Bronchus fibroblast of lung (primary cell): ENCODE measurements around the gene PLAU. TPM values are rescaled to one million over a fixed set of nuclear protein-coding genes. Genes with fewer than 3 reads are reported as not detected.

ENCODE experiments used
- total RNA-seq: library from RNA; depleted of rRNA; stranded (reverse); fragments of >200 nt; gene quantifications from 2 replicates; pipeline ENCODE4 v1.2.3, GENCODE V29; 2015

Gene PLAU
- 54.8 and 56.8 TPM in 2 replicates for total RNA-seq

DNA sequence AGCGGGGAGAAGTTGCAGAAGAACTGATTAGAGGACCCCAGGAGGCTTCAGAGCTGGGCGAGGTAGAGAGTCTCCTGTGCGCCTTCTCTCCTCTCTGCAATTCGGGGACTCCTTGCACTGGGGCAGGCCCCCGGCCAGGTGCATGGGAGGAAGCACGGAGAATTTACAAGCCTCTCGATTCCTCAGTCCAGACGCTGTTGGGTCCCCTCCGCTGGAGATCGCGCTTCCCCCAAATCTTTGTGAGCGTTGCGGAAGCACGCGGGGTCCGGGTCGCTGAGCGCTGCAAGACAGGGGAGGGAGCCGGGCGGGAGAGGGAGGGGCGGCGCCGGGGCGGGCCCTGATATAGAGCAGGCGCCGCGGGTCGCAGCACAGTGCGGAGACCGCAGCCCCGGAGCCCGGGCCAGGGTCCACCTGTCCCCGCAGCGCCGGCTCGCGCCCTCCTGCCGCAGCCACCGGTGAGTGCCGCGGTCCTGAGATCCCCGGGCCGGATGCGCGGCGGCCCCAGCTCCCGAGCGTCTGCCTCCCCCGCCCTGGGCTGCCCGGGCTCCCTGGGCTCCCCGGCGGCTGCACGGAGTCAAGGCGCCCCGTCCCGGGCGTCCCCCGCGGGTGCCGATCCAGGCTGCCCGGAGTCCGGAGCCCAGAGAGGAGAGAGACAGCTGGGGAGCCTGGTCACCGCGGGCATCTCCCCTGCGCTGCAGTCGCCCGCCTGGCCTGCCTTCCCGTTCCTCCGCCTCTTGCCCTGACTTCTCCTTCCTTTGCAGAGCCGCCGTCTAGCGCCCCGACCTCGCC lies at the start of gene PLAU:
Gene PLAU, plus strand, starts transcription at position 369 of the 789 bp plus-strand sequence. CDS start 424 bp downstream, outside the sequence.

GRCh38 chr10:73874267-73875138 lies 36.4 kb upstream of the PLAU start, which contains the start of gene CAMK2G:
TSS of gene CAMK2G (minus strand) at chr10:73874555. CDS start at chr10:73874461, 94 bp downstream.

Other genes starting within 250 kb of the PLAU start
- 2.5 TPM in 2 replicates for gene AGAP5, start 213.0 kb upstream of the PLAU start, total RNA-seq
- gene SEC24C, start 166.8 kb upstream of the PLAU start, total RNA-seq = 62.7 and 70.6 TPM in 2 replicates
- 40.7 and 47.4 TPM in 2 replicates for gene CHCHD1, start 129.1 kb upstream of the PLAU start, total RNA-seq
- 40.1 and 45.7 TPM in 2 replicates for gene ZSWIM8, start 125.5 kb upstream of the PLAU start, total RNA-seq
- 13.1 and 21.9 TPM in 2 replicates for gene NDST2, start 99.5 kb upstream of the PLAU start, total RNA-seq
- gene CAMK2G, start 36.6 kb upstream of the PLAU start, total RNA-seq = 12.8 and 17.2 TPM in 2 replicates
- gene VCL, start 87.0 kb downstream of the PLAU start, total RNA-seq = 106 and 117 TPM in 2 replicates
- 24.0 and 26.0 TPM in 2 replicates for gene AP3M1, start 239.7 kb downstream of the PLAU start, total RNA-seq
- 32.3 and 32.6 TPM in 2 replicates for gene ADK, start 240.1 kb downstream of the PLAU start, total RNA-seq